ENCODE results near the gene CT45A3. TPM values are rescaled to one million over a fixed set of nuclear protein-coding genes. Genes with fewer than 3 reads are reported as not detected.
"Not testable (repeated sequence)": the region's sequence is repeated elsewhere in the genome, so short reads cannot be mapped to it uniquely, and the experiment has no call there.

Gene CT45A3, protein sequence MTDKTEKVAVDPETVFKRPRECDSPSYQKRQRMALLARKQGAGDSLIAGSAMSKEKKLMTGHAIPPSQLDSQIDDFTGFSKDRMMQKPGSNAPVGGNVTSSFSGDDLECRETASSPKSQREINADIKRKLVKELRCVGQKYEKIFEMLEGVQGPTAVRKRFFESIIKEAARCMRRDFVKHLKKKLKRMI
- total RNA-seq: not detected

DNA sequence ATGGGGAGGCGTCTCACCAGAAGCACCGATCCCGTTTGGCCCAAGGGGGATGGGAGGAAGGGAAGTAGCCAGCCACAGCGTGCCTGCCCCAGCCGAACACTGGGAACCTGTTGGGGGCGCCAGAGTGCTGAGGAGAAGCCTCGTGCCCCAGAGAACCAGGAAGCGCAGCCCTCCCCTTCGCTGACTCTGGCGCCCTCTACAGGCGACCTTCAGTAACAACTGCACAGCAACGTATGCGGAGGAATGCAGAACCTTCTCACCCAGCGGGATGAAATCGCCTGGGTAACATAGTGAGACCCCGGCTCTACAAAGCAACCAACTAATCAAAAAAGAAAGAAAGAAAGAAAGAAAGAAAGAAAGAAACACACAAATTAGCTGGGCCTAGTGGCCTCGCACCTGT, at the start of gene CT45A3:
Gene CT45A3, minus strand, starts transcription at position 101 of the 400 bp plus-strand sequence. CDS start 3,747 bp downstream, outside the sequence.
- not testable (repeated sequence) for DNase-seq (ENCODE audit: low read depth in 2 of 3, low spot score in 2 of 3)

DNA sequence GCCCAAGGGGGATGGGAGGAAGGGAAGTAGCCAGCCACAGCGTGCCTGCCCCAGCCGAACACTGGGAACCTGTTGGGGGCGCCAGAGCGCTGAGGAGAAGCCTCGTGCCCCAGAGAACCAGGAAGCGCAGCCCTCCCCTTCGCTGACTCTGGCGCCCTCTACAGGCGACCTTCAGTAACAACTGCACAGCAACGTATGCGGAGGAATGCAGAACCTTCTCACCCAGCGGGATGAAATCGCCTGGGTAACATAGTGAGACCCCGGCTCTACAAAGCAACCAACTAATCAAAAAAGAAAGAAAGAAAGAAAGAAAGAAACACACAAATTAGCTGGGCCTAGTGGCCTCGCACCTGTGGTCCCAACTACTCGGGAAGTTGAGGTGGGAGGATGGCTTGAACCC, 34.7 kb upstream of the CT45A3 start, which contains the start of gene CT45A6:
Gene CT45A6, minus strand, starts transcription at position 101 of the 400 bp plus-strand sequence. CDS start 3,794 bp downstream, outside the sequence.
- not testable (repeated sequence) for DNase-seq (ENCODE audit: low read depth in 2 of 3, low spot score in 2 of 3)

DNA sequence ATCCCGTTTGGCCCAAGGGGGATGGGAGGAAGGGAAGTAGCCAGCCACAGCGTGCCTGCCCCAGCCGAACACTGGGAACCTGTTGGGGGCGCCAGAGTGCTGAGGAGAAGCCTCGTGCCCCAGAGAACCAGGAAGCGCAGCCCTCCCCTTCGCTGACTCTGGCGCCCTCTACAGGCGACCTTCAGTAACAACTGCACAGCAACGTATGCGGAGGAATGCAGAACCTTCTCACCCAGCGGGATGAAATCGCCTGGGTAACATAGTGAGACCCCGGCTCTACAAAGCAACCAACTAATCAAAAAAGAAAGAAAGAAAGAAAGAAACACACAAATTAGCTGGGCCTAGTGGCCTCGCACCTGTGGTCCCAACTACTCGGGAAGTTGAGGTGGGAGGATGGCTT, 17.4 kb upstream of the CT45A3 start, which contains the start of gene CT45A5:
Gene CT45A5, minus strand, starts transcription at position 101 of the 400 bp plus-strand sequence. CDS start 3,774 bp downstream, outside the sequence.
- DNase-seq (ENCODE audit: low read depth in 2 of 3, low spot score in 2 of 3): not testable (repeated sequence)

DNA sequence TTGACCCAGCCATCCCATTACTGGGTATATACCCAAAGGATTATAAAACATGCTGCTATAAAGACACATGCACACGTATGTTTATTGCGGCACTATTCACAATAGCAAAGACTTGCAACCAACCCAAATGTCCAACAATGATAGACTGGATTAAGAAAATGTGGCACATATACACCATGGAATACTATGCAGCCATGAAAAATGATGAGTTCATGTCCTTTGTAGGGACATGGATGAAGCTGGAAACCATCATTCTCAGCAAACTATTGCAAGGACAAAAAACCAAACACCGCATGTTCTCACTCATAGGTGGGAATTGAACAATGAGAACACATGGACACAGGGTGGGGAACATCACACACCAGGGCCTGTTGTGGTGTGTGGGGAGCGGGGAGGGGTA, 23.3 kb downstream of the CT45A3 start:
- not testable (repeated sequence) for DNase-seq (ENCODE audit: low read depth in 2 of 3, low spot score in 2 of 3)

DNA sequence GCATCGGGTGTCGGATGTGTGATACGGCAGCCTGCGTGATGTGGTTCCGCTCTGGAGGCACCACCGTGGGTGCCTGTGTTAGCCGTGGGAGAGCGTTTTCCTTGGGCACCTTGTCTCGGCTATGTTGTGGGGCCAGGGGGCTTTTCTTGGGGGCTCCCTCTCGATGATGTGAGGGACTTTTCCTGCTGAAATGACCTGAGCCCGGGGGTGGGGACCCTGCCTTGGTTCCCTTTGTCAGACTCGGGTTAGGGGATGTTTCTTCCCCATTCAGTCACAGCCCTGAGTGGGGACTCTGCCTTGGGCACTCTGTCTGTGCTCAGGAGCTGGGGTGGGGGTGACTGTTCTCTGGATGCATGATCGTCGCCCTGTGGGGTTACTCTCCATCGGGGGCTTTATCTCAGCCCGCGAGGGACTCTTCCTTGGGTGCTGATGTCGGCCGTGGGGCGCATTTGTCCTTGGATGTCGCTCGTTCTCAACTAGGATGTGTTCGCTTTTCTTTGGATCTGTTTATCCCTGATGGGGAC, 26.7 kb downstream of the CT45A3 start:
- no peak for DNase-seq (ENCODE audit: low read depth in 2 of 3, low spot score in 2 of 3)

DNA sequence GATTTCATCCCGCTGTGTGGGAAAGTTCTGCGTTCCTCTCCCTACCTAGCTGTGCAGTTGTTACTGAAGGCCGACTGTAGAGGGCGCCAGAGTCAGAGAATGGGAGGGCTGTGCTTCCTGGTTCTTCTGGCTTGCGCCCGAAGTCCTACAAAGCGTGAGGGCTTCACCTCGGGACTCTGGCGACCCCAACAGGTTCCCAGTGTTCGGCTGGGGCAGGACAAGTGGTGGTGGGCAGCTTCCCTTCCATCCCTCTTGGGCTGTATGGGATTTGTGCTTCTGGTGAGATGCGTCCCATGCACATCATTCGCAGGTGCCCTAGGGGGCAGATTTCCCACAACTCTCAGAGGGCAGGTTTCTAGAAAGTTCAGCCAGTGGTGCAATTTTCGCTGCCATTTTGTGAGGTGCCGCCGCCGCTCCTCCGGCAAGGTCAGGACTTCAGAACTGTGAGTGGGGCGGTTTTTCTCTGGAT, 27.3 kb downstream of the CT45A3 start:
- DNase-seq (ENCODE audit: low read depth in 2 of 3, low spot score in 2 of 3): peak in 2 of 3 donors; percentile 59 to 77

DNA sequence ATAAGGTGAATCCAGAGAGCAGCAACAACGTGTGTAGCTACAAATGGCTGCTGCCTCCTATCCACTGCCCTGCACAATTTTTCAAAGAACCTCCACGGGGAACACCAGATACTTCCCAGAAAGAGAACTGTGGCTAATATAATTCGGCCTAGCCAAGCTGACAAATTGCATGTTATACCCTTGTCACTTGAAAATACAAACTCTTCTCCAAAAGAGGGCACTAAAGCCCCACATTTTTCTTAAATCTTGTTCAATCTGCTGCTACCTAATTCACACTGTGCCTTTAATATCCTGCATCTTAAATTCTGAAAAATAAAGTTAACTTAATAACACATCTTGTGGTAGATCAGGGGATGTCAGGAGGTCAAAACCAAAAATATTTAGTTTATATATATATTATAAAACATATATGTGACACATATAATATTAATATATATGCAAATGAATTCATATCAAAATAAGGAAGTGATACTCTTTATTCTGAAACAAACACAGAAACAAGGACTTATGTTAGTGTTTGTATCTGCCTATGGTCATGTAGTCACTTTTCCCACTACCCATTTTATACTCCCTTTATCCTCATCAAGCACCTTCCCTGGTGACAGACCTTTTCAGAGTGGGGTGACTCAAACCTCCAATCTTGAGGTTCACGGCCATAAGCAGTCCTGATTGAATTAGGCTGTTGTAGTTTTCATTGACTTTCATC, 30.5 kb downstream of the CT45A3 start:
- DNase-seq (ENCODE audit: low read depth in 2 of 3, low spot score in 2 of 3): peak in 2 of 3 donors; percentile 24 to 61

DNA sequence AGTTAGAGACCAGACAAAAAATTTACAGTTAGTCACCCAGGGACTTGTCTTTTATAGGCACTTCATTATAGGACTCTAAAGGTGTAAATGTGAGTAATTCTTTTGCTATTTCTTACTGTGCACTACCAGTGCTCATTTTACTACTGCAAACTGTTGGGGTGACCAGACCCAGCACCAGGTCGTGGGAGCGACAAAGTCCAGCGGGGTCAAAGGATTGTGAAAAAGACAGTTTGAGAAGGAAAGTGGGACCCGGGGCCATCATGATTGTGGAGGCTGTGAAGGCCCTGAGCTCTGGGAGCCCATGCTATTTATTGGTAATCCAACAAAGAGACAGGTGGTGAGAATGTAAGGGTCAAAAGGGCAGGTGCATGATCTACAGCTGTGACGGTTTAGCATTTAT, 33.3 kb downstream of the CT45A3 start:
- DNase-seq (ENCODE audit: low read depth in 2 of 3, low spot score in 2 of 3): not testable (repeated sequence)

DNA sequence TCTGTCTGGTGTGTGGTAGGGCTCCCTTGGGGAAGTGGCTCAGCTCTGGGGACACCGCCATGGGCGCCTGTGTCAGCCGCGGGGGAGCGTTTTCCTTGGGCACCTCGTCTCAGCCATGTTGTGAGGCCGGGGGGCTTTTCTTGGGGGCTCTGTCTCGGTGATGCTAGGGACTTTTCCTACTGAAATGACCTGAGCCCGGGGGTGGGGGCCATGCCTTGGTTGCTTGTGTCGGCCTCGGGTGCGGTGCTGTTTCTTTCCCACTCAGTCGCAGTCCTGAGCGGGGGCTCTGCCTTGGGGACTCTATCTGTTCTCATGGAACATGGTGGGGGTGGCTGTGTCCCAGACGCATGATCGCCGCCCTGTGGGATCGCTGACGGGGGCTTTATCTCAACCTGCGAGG, 54.2 kb downstream of the CT45A3 start:
- no peak for DNase-seq (ENCODE audit: low read depth in 2 of 3, low spot score in 2 of 3)

DNA sequence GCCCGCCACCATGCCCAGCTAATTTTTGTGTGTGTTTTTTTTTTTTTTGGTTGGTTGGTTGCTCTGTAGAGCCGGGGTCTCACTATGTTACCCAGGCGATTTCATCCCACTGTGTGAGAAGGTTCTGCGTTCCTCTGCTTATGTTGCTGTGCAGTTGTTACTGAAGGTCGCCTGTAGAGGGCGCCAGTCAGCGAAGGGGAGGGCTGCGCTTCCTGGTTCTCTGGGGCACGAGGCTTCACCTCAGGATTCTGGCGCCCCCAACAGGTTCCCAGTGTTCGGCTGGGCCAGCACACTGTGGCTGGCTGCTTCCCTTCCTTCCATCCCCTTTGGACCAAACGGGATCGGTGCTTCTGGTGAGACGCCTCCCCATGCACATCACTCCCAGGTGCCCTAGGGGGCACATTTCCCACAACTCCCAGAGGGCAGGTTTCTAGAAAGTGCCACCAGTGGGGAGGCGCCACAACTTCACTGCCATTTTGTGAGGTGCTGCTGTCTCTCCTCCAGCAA, 54.8 kb downstream of the CT45A3 start, which contains the start of gene CT45A1:
Gene CT45A1, plus strand, starts transcription at position 457 of the 507 bp plus-strand sequence. CDS start 5,302 bp downstream, outside the sequence.
- DNase-seq (ENCODE audit: low read depth in 2 of 3, low spot score in 2 of 3): peak in 1 of 3 donors; percentile 26

Small RNAs within 50 kb of the gene (small RNA-seq; reads per million reads assigned to genes)
- not detected for gene AC240442.1

Other genes with a start within 250 kb of the CT45A3 start
- gene INTS6L, start 247.5 kb downstream of the CT45A3 start, total RNA-seq: 11.8 TPM
- gene CT45A1, start 54.6 kb downstream of the CT45A3 start, total RNA-seq: not detected
- not detected for gene CT45A5, start 17.3 kb upstream of the CT45A3 start, total RNA-seq
- gene CT45A6, start 34.6 kb upstream of the CT45A3 start, total RNA-seq: not detected
- gene CT45A2, start 51.8 kb upstream of the CT45A3 start, total RNA-seq: not detected
- not detected for gene CT45A7, start 69.1 kb upstream of the CT45A3 start, total RNA-seq
- gene CT45A8, start 86.3 kb upstream of the CT45A3 start, total RNA-seq: not detected
- not detected for gene CT45A9, start 103.6 kb upstream of the CT45A3 start, total RNA-seq
- gene CT45A10, start 125.3 kb upstream of the CT45A3 start, total RNA-seq: not detected
- 0.81 TPM for gene SAGE1, start 125.5 kb upstream of the CT45A3 start, total RNA-seq
- 10.8 TPM for gene MMGT1, start 205.8 kb upstream of the CT45A3 start, total RNA-seq
- gene SLC9A6, start 217.2 kb upstream of the CT45A3 start, total RNA-seq: 12.1 TPM